ENCODE data around the gene TMEM59L. TPM values are rescaled to one million over a fixed set of nuclear protein-coding genes. Genes with fewer than 3 reads are reported as not detected.
A peak's percentile ranks its signal among the peaks of the same experiment; 100 is the strongest.

Gene TMEM59L
- total RNA-seq (ENCODE audit: low replicate concordance), result 4.6 and 9.4 TPM in 2 replicates
- long read RNA-seq, result 0 reads

GRCh38 chr19:18612772-18613588, at the start of gene TMEM59L:
Gene TMEM59L (plus strand): TSS chr19:18612870. CDS start chr19:18612959, 89 bp downstream.
- Mint-ChIP-seq H3K9me3 (peaks cover 5% of the 10 kb centered on the region), H3K4me1 (ENCODE audit: unreplicated experiment) (peaks cover 17% of the 10 kb centered on the region), H3K4me3 (peak within 1 kb of the TSS; percentile 86), H3K36me3 (peaks cover 3% of the 10 kb centered on the region), H3K27me3 (peaks cover 75% of the 10 kb centered on the region), H3K27ac (peak within 1 kb of the TSS; percentile 36)
- TF ChIP-seq, protein P1, sequence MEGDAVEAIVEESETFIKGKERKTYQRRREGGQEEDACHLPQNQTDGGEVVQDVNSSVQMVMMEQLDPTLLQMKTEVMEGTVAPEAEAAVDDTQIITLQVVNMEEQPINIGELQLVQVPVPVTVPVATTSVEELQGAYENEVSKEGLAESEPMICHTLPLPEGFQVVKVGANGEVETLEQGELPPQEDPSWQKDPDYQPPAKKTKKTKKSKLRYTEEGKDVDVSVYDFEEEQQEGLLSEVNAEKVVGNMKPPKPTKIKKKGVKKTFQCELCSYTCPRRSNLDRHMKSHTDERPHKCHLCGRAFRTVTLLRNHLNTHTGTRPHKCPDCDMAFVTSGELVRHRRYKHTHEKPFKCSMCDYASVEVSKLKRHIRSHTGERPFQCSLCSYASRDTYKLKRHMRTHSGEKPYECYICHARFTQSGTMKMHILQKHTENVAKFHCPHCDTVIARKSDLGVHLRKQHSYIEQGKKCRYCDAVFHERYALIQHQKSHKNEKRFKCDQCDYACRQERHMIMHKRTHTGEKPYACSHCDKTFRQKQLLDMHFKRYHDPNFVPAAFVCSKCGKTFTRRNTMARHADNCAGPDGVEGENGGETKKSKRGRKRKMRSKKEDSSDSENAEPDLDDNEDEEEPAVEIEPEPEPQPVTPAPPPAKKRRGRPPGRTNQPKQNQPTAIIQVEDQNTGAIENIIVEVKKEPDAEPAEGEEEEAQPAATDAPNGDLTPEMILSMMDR (conservative IDR thresholded peaks at IDR 0.05), result no peak
- DNase-seq (ENCODE audit: extremely low spot score, unreplicated experiment), result no peak

DNA sequence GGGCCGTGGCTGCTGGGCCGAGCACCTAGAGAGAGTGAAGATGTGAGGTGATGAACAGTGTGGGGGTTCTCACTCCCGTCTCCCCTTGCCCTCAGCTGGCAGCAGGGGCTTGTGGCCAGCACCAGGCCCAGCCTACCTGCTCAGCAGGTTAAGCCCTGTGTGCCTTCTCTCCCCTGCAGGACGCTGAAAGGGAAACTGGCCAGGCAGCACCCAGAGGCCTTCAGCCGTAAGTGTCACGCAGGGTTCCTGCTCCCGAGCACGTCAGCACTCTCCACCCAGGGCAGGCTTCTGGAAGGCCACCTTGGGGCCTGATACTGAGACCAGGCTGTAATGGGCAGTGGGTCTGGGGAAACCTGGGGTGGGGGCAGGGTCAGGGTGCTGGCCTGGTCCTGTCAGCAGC, 45.7 kb upstream of the TMEM59L start:
- no peak for DNase-seq (ENCODE audit: extremely low spot score, unreplicated experiment)
- H3K4me1 Mint-ChIP-seq (ENCODE audit: unreplicated experiment), result peaks cover 6% of the 10 kb centered on the region
- no peaks in the 10 kb centered on the region for H3K27me3 Mint-ChIP-seq
- no peak overlapping the region for H3K4me3 Mint-ChIP-seq
- TF ChIP-seq, protein P1 (conservative IDR thresholded peaks at IDR 0.05), result no peak
- peaks cover 9% of the 10 kb centered on the region for H3K36me3 Mint-ChIP-seq
- no peaks in the 10 kb centered on the region for H3K9me3 Mint-ChIP-seq
- H3K27ac Mint-ChIP-seq, result no peak overlapping the region

- Mint-ChIP-seq H3K9me3 (no peaks in the 10 kb centered on the region), H3K27me3 (no peaks in the 10 kb centered on the region), H3K4me1 (ENCODE audit: unreplicated experiment) (peaks cover 16% of the 10 kb centered on the region), H3K27ac (no peak overlapping the region), H3K36me3 (peaks cover 15% of the 10 kb centered on the region), H3K4me3 (no peak overlapping the region)
- TF ChIP-seq, protein P1 (conservative IDR thresholded peaks at IDR 0.05), result no peak
- no peak for DNase-seq (ENCODE audit: extremely low spot score, unreplicated experiment)
Measured at GRCh38 chr19:18568367-18568766, 44.3 kb upstream of the TMEM59L start.

DNA sequence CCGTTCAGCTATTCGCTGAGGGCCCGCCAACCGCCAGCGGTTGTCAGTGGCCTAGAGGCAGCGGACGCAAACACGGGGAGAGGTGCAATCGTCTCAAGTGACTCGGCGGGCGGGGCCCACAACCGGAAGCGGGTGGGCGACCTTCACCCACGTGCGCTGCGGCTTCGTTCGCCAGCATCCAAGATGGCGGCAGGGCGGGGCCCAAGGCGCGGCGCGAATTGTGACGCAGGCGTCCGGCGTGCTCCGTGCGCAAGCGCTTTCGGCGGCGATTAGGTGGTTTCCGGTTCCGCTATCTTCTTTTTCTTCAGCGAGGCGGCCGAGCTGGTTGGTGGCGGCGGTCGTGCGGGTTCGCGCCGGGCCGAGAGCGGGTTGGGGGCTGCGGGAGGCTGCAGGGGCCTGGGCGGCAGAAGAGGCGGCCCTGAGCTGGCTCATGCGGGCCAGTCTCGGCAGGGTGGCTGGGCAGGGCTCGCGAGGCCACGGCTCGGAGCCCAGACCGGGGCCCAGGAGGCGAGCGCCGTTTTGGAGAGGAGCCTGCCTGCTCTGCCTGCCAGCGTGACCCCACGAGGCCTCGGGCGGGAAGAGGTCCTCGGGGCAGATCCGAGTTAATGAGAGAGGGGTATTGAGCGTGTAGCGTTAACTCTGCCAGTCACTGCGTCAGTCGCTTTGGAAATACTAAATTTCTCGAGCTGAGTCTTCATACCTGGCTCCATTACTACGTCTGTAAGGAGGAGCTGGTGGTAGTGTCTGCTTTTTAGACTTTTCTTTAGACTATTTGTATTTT, 40.9 kb upstream of the TMEM59L start, which contains the start of gene UBA52:
Gene UBA52 (plus strand): TSS at position 294 of the 781 bp plus-strand sequence. CDS start 1,444 bp downstream, outside the sequence.
- Mint-ChIP-seq H3K36me3 (peaks cover 15% of the 10 kb centered on the region), H3K9me3 (no peaks in the 10 kb centered on the region), H3K27me3 (no peaks in the 10 kb centered on the region), H3K4me1 (ENCODE audit: unreplicated experiment) (peaks cover 16% of the 10 kb centered on the region), H3K4me3 (peak within 1 kb of the TSS; percentile 93), H3K27ac (peak within 1 kb of the TSS; percentile 97)
- TF ChIP-seq, protein P1 (conservative IDR thresholded peaks at IDR 0.05), result no peak
- DNase-seq (ENCODE audit: extremely low spot score, unreplicated experiment), result peak; percentile 99

DNA sequence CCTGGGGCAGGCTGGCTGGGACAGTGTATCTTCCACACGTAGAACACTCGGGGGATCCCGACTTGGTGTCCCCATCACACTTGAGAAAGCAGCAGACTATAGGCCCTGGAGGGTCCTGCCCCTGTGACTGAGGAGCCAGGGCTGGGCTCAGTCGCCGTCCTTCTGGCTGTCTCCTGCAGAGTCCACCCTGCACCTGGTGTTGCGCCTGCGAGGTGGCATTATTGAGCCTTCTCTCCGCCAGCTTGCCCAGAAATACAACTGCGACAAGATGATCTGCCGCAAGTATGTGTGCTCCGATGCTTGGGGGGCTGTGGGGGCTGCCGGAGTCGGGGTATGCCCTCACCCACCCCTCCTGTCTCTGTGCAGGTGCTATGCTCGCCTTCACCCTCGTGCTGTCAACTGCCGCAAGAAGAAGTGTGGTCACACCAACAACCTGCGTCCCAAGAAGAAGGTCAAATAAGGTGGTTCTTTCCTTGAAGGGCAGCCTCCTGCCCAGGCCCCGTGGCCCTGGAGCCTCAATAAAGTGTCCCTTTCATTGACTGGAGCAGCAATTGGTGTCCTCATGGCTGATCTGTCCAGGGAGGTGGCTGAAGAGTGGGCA, 37.9 kb upstream of the TMEM59L start:
- H3K27me3 Mint-ChIP-seq, result no peaks in the 10 kb centered on the region
- TF ChIP-seq, protein P1 (conservative IDR thresholded peaks at IDR 0.05), result no peak
- H3K9me3 Mint-ChIP-seq, result no peaks in the 10 kb centered on the region
- H3K27ac Mint-ChIP-seq, result no peak overlapping the region
- peaks cover 15% of the 10 kb centered on the region for H3K36me3 Mint-ChIP-seq
- peaks cover 16% of the 10 kb centered on the region for H3K4me1 Mint-ChIP-seq (ENCODE audit: unreplicated experiment)
- DNase-seq (ENCODE audit: extremely low spot score, unreplicated experiment), result no peak
- peak overlapping the region; percentile 41 for H3K4me3 Mint-ChIP-seq
